Effector CD8-positive, alpha-beta T cell (primary cell): ENCODE data around the gene CD6.
"Not testable (repeated sequence)": the region's sequence is repeated elsewhere in the genome, so short reads cannot be mapped to it uniquely, and the experiment has no call there.

Source experiments
- DNase-seq: peaks from one replicate; lab custom pipeline; 2025; lab: John Stamatoyannopoulos, UW

CD6 gene

DNA sequence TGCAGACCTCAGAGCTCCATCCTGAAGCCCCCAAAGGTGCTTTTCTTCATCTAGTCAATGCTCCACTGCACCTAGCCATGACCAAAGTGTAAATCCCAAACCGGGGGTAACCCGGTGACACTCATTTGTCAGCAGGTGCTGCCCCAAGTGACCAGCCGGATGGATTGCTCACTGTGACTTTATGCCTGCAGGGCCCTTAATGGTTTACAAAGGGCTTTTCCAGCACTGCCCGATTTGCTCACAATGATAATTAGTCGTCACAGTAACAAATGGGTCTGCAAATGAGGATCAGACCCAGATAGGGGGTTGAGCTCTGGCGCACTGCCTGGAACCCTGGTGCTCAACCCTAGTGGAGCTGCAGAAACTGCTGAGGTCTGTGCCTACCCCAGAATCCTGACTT, 85.1 kb downstream of the CD6 start:
- no peak for DNase-seq

DNA sequence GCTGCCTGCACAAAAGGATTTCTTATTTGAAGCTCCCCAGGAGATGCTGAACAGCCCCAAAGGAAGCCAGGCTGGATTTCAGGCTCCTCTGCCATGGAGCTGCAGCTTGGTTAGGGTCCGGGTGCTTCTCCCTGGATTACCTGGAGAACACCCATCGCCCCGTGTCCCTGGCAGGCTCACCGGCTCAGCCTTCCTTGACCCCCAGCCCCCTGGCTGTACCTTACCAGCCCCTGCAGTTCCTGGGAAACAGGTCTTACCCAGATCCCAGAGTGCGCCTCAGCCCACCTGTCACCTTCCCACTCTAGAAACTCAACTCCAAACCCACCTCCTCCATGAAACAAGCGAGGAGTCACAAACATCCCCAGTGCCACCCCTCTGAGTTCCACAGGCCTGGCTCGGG, 85.5 kb downstream of the CD6 start:
- no peak for DNase-seq

DNA sequence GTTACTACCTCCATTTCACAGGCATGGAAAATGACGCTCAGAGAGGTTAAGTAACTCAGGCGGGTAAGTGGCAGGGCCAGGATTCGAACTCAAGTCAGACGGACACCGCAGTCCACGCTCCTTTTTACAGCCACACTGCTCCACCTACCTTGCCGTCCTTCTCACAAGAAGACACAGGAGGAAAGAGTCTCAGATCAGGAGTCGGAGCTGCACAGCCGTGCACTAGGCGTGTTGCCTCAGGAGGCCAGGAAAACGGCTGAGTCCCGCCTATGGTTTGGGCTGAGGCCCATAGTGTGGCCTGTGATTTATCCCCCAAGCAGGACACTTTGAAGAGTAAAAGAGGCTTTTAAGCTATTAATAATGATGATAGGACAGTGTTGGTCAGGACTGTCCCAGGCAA, 86.1 kb downstream of the CD6 start:
- no peak for DNase-seq

GRCh38 chr11:61058583-61059259, 87.2 kb downstream of the CD6 start:
- no peak for DNase-seq

DNA sequence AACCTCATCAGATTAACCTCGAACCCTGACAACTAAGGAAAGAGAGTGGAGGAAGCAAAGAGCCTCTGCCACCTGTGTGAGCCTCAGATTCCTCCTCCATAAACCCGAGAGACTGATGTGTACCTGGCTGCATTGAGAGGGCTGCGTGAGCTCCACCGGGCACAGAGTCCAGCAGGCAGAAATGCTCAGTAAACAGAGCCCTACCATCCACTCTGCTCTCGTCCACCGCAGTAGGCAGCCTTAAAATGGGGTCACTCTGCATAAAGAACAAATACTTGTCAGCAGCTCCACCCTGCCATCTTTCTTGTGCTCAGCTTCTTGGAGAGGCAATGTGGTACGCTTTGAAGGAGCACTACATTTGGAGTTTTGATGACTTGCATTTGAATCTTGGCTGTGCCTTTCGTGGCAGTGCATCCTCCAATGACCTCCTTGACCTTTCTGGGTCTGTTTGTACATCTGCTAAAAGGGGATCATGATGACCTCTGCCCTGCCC, 87.8 kb downstream of the CD6 start:
- DNase-seq, result no peak

GRCh38 chr11:61061081-61061826, 89.8 kb downstream of the CD6 start:
- DNase-seq, result peak; percentile 14

DNA sequence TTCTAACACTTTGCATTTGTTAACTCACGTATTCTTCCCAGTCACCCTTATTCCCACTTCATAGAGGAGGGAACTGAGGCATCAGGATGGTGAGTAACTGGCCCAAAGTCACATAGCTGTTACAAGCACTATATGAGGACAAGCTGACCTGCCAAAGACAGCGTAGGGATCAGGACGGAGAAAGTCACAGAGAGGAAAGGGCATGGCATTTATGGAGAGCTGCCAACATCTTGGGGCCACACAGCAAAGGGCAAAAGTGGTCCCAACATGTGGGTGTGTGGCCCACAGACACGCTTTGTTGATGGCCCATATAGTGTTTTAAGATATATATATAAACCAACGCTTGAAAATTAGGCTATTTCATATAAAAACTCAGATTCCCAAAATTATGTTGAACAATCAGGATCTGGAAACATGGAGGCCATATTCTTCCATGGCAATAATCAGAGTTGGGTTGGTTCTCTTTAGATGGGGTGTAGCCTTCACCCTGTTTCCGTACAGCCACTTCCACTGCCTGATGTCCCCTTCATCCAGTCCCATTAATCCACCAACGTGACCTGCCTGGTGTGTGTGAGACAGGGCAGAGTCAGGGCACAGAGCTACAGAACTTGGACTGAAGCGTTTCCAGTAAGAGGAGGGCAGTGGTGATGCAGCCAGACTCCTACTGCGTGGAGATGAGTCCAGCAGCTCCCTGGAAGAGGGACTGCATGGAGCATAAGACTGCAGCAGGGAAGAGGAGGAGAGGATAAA, 90.9 kb downstream of the CD6 start:
- DNase-seq, result no peak

GRCh38 chr11:61065236-61065635, 93.8 kb downstream of the CD6 start:
- not testable (repeated sequence) for DNase-seq

DNA sequence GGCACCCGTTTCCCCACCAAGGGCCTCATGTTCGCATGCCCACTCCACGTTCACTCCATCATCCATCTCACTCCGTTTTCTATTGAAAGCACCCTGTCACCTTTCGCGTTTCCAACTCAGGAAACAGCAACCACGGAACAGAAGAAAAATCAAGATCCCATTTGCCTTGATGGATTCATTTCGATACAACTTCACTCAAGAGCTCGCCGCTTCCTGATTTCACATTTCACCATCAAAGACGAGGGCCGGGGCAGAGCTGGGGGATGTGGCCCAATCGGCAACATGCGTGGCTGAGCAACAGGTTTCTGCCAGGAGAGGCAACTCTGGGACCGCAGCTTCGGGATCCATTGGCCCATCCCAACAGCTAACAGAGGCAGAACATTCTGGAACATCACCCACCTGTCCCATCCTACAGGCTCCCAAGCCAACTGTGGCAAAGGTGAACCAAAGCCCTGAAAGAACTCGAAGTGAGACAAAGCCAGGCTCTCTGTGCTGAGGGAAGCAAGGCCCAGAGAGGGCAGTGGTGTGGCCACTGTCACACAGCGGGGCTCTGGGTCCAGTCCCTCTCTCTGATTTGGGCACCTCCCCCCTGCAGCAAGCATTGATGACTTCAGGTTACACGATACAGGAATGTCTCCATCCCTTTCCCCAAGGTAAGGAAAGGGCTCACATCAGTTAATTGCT, 94.6 kb downstream of the CD6 start:
- DNase-seq, result no peak

DNA sequence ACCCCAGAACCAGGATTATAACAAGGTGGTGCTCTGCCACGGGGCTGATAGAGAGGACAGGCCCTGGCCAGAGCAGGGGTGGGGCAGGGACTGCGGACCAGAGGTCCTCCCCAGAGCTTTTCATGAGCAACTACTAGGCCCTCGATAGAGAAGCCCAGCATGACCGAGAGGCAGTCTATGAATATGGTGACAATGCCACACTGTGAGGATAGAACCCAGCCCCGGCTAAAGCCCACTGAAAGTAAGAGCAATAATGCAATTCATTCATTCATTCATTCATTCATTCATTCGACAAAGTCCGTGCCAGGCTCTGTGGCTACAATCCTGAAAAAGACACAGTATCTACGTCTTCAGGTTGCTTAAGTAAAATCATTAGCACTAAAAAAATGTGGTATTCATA, 95.2 kb downstream of the CD6 start:
- no peak for DNase-seq

- DNase-seq, result no peak
Measured at GRCh38 chr11:61067782-61068446, 96.4 kb downstream of the CD6 start.

GRCh38 chr11:61068581-61068980, 97.1 kb downstream of the CD6 start:
- no peak for DNase-seq

DNA sequence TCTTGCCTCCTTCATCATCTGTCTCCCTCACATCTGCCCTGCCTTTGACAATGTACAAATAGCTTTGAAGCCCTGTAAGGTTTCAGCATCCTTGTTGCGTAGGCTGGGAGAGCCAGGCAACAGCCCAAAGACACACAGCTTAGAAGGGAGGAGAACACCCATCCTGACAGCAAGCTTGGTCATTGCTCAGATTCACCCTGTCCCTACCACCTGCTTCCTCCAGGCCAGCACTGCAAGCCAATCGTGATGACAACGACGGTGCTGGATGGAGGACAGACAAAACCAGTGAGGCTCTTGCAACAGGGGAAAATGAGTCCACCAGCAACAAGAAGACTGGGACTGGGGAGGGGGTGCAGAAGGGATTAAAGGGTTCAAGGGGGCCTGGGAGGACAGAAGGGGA, 97.9 kb downstream of the CD6 start:
- DNase-seq, result no peak
